Progenitor cell of endocrine pancreas (in vitro differentiated cells): ENCODE data around the gene RABL3. TPM values are rescaled to one million over a fixed set of nuclear protein-coding genes. Genes with fewer than 3 reads are reported as not detected.
A peak's percentile ranks its signal among the peaks of the same experiment; 100 is the strongest.

Experiments used
- DNase-seq: peaks from one replicate; pipeline ENCODE4 v3.0.0; 2021; ENCODE audit warnings: low spot score; ENCODE audit not compliant: unreplicated experiment
- H3K27ac Mint-ChIP-seq: 2 replicates; pipeline ENCODE4 v1.8.0; 2021; ENCODE audit warnings: mild to moderate bottlenecking, moderate library complexity, mixed read lengths
- H3K27me3 Mint-ChIP-seq: 2 replicates; pipeline ENCODE4 v1.8.0; 2021; ENCODE audit warnings: mixed read lengths
- H3K36me3 Mint-ChIP-seq: 2 replicates; pipeline ENCODE4 v1.8.0; 2022; ENCODE audit warnings: mixed read lengths; ENCODE audit not compliant: insufficient read depth
- H3K4me1 Mint-ChIP-seq: 2 replicates; pipeline ENCODE4 v1.8.0; 2021; ENCODE audit warnings: low read depth, mixed read lengths
- H3K4me3 Mint-ChIP-seq: 2 replicates; pipeline ENCODE4 v1.8.0; 2021; ENCODE audit warnings: low read depth, mild to moderate bottlenecking, moderate library complexity, mixed read lengths
- H3K9me3 Mint-ChIP-seq: 2 replicates; pipeline ENCODE4 v1.8.0; 2021; ENCODE audit warnings: low read depth, mixed read lengths
- CTCF ChIP-seq: fragments of 200-600 bp; sonication (generic); IDR thresholded peaks from one replicate; pipeline ENCODE4 v1.5.0; 2021; ENCODE audit warnings: antibody characterized with exemption, mild to moderate bottlenecking; ENCODE audit not compliant: unreplicated experiment
- total RNA-seq: library from RNA; stranded (reverse); gene quantifications from 2 replicates; pipeline ENCODE4 v1.2.1, GENCODE V29; 2021

Gene RABL3
- total RNA-seq, 1 donor from 2014 or later, result 24.9 TPM

- TF ChIP-seq CTCF, result no peak
Observed at GRCh38 chr3:120673116-120673515, 69.2 kb downstream of the RABL3 start.

GRCh38 chr3:120670576-120670975 lies 71.7 kb downstream of the RABL3 start:
- TF ChIP-seq CTCF, result no peak
- Mint-ChIP-seq H3K4me3 (no peak overlapping the region), H3K27me3 (no peaks in the 10 kb centered on the region), H3K9me3 (no peaks in the 10 kb centered on the region), H3K4me1 (peaks cover 4% of the 10 kb centered on the region), H3K27ac (no peak overlapping the region), H3K36me3 (peaks cover 1% of the 10 kb centered on the region)
- DNase-seq, result no peak

More at GRCh38 chr3:120673116-120673515, 69.2 kb downstream of the RABL3 start:
- Mint-ChIP-seq H3K4me3 (no peak overlapping the region), H3K27me3 (no peaks in the 10 kb centered on the region), H3K4me1 (peaks cover 5% of the 10 kb centered on the region), H3K36me3 (peaks cover 10% of the 10 kb centered on the region), H3K9me3 (peaks cover 4% of the 10 kb centered on the region), H3K27ac (no peak overlapping the region)
- no peak for DNase-seq

DNA sequence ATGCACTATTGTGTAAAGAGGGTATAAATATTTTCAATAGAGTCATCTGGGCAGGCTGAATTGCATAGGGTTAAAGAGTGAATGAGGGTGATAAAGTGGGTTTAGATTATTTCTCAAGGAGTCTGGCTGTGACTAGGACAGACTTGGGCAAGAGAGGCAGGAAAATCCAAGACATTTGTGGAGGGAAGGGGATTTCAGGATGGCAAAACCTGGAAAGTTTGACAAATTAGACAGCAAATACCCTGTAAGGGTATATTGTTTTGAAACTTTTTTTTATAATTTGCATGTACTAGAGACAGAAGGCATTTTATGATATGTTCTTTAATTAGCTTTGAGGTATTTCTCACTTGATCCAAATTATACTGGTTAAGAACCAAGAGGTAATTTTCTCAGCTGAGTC lies 77.4 kb downstream of the RABL3 start:
- Mint-ChIP-seq H3K36me3 (peaks cover 1% of the 10 kb centered on the region), H3K4me1 (peaks cover 4% of the 10 kb centered on the region), H3K27ac (peak overlapping the region; percentile 29), H3K27me3 (no peaks in the 10 kb centered on the region), H3K9me3 (no peaks in the 10 kb centered on the region), H3K4me3 (no peak overlapping the region)
- no peak for TF ChIP-seq CTCF
- DNase-seq, result no peak

GRCh38 chr3:120661945-120662344 lies 80.4 kb downstream of the RABL3 start:
- Mint-ChIP-seq H3K4me3 (no peak overlapping the region), H3K27ac (no peak overlapping the region), H3K4me1 (peaks cover 4% of the 10 kb centered on the region), H3K9me3 (peaks cover 4% of the 10 kb centered on the region), H3K27me3 (no peaks in the 10 kb centered on the region), H3K36me3 (peaks cover 1% of the 10 kb centered on the region)
- DNase-seq, result no peak
- no peak for TF ChIP-seq CTCF

DNA sequence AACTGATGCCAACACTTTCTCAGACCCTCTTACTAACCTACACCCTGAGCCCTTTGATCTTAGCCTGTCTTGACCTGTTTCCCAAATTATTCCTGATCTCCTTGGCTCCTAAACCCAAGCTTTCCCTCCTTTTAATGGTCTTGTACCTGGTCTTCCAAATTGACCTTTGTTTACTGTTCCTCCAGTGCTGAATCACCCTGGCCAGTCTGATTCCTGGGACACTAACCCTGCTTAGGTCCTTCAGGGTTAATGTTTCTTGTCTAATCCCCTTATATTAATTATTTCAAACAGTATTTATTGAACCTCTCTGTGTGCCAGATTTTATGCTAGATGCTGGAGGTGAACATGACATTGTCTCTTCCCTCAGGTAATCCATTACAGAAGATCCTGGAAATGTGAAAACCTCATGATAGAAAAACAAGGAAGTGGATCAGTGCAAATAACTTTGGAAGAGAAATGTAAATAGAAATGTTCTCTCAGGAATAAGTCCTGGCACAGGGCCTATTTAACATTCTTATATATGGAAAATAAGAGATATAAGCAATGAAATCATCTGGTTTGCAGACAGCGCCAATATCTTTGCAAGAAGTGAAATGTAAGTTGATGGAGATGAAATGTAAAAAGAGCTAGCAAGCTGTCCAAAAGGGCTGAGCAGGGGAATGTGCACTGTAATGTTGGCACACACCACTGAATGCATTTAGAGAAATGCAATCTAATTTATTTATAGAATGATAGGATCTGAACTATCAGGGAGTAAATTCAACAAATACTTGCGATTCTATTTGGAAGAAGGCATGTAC lies 81.0 kb downstream of the RABL3 start:
- Mint-ChIP-seq H3K27me3 (no peaks in the 10 kb centered on the region), H3K27ac (no peak overlapping the region), H3K36me3 (peaks cover 1% of the 10 kb centered on the region), H3K9me3 (peaks cover 4% of the 10 kb centered on the region), H3K4me1 (peaks cover 4% of the 10 kb centered on the region), H3K4me3 (no peak overlapping the region)
- no peak for DNase-seq
- TF ChIP-seq CTCF, result no peak
